GM12878 (cell line): ENCODE results near the gene ZC3H11A. TPM values are rescaled to one million over a fixed set of nuclear protein-coding genes. Genes with fewer than 3 reads are reported as not detected.

Source experiments
- ATAC-seq: fragments of 200-7000 bp; cut with Tn5 transposase; 3 replicates; pipeline ENCODE4 v1.9.1; 2020; ENCODE audit warnings: mild to moderate bottlenecking, moderate library complexity
- BruUV-seq: library from RNA; stranded (reverse); fragments of 400-500 nt; replicated peaks from 2 replicates; lab custom pipeline; 2021; lab: Mats Ljungman, UMichigan
- CTCF ChIA-PET: fragments of 300-600 bp; sonication (Branson Sonifier 250); formaldehyde crosslinking; extraction: SDS; loops from one replicate; lab custom pipeline; 2021; ENCODE audit warnings: inconsistent platforms; lab: Yijun Ruan, JAX
- POLR2A ChIA-PET: fragments of 350-600 bp; formaldehyde crosslinking; extraction: SDS; loops from one replicate; lab custom pipeline; 2021; ENCODE audit warnings: inconsistent platforms; lab: Charles Lee
- RAD21 ChIA-PET: fragments of 300-600 bp; sonication (Branson Sonifier 250); formaldehyde crosslinking; loops from one replicate; lab custom pipeline; 2023; ENCODE audit warnings: antibody characterized with exemption; ENCODE audit not compliant: unreplicated experiment; lab: Charles Lee
- SMC1A ChIA-PET: fragments of 300-600 bp; sonication (Branson Sonifier 250); formaldehyde crosslinking; loops from one replicate; lab custom pipeline; 2023; ENCODE audit not compliant: unreplicated experiment, uncharacterized antibody; lab: Charles Lee
- DNase-seq: peaks from one replicate; pipeline ENCODE4 v3.0.0-alpha.2; 2011; ENCODE audit warnings: low read depth, low spot score
- FAIRE-seq: peaks from 3 replicates; lab custom pipeline; 2011; peaks lifted over from hg19 to GRCh38; lab: Jason Lieb, UNC
- H2AFZ ChIP-seq: 2 replicates; pipeline ENCODE4 v1.6.0; 2011; ENCODE audit warnings: low read depth, low read length, control low read depth; ENCODE audit not compliant: control insufficient read depth
- H3K27ac ChIP-seq: 2 replicates; pipeline ENCODE4 v1.5.1; 2011; ENCODE audit warnings: control low read depth; ENCODE audit not compliant: control insufficient read depth, insufficient read depth
- H3K27me3 ChIP-seq, 2 experiments: replicated peaks in 1 of 2; 2 replicates each; pipeline versions ENCODE4 v1.6.0 to v1.6.1; 2011; ENCODE audit warnings: low read length in 1 of 2; ENCODE audit not compliant: control insufficient read depth in 2 of 2, insufficient read depth in 2 of 2
- H3K36me3 ChIP-seq, 2 experiments: 2 replicates each; pipeline ENCODE4 v1.5.1; 2011; ENCODE audit warnings: low read length in 1 of 2; ENCODE audit not compliant: control insufficient read depth in 2 of 2, insufficient read depth in 2 of 2
- H3K4me1 ChIP-seq: 2 replicates; pipeline ENCODE4 v1.6.1; 2011; ENCODE audit warnings: mild to moderate bottlenecking, low read length, moderate library complexity, mixed read lengths; ENCODE audit not compliant: control insufficient read depth, insufficient read depth
- H3K4me2 ChIP-seq: 2 replicates; pipeline ENCODE4 v1.6.0; 2011; ENCODE audit warnings: control low read depth; ENCODE audit not compliant: control insufficient read depth, insufficient read depth
- H3K4me3 ChIP-seq: fragments of 200-600 bp; sonication (generic); 2 replicates; pipeline ENCODE4 v1.5.1; 2016
- H3K79me2 ChIP-seq: 2 replicates; pipeline ENCODE4 v1.6.0; 2011; ENCODE audit warnings: low read length; ENCODE audit not compliant: control insufficient read depth, insufficient read depth
- H3K9ac ChIP-seq: 2 replicates; pipeline ENCODE4 v1.8.0; 2011; ENCODE audit warnings: low read length, control low read depth, mixed read lengths; ENCODE audit not compliant: control insufficient read depth, insufficient read depth
- H3K9me3 ChIP-seq: replicated peaks from 3 replicates; pipeline ENCODE4 v1.5.1; 2011; ENCODE audit warnings: mild to moderate bottlenecking, low read length; ENCODE audit not compliant: control insufficient read depth, insufficient read depth
- H4K20me1 ChIP-seq: 2 replicates; pipeline ENCODE4 v1.6.0; 2011; ENCODE audit not compliant: control insufficient read depth, insufficient read depth
- CHD1 ChIP-seq: IDR thresholded peaks from 2 replicates; pipeline ENCODE4 v1.6.1; 2012; ENCODE audit warnings: low read depth, low read length, improper control_type of control experiment
- CHD4 ChIP-seq: fragments of 200-600 bp; sonication (generic); IDR thresholded peaks from 2 replicates; pipeline ENCODE4 v1.6.1; 2016; ENCODE audit warnings: mild to moderate bottlenecking
- ELK1 ChIP-seq: IDR thresholded peaks from 2 replicates; pipeline ENCODE4 v1.6.1; 2012; ENCODE audit warnings: low read depth, low read length, improper control_type of control experiment
- HCFC1 ChIP-seq: fragments of 150-350 bp; IDR thresholded peaks from 2 replicates; pipeline ENCODE4 v1.6.1; 2014; ENCODE audit warnings: low read length
- IKZF2 ChIP-seq, 2 experiments: fragments of 450-650 bp; IDR thresholded peaks; 2 replicates each; pipeline ENCODE4 v1.6.1; 2017; ENCODE audit warnings: mild to moderate bottlenecking in 2 of 2, moderate library complexity in 2 of 2
- IRF4 ChIP-seq: IDR thresholded peaks from 2 replicates; pipeline ENCODE4 v1.6.1; 2011; ENCODE audit warnings: low read depth, low read length
- LARP7 ChIP-seq: fragments of 450-650 bp; IDR thresholded peaks from 2 replicates; pipeline ENCODE4 v1.6.1; 2017; ENCODE audit warnings: mild to moderate bottlenecking
- MAX ChIP-seq: IDR thresholded peaks from 2 replicates; pipeline ENCODE4 v1.6.1; 2012; ENCODE audit warnings: low read depth, low read length, improper control_type of control experiment
- MLLT1 ChIP-seq: fragments of 450-650 bp; IDR thresholded peaks from 2 replicates; pipeline ENCODE4 v1.6.1; 2016; ENCODE audit warnings: mild to moderate bottlenecking
- MTA2 ChIP-seq: fragments of 450-650 bp; IDR thresholded peaks from 2 replicates; pipeline ENCODE4 v1.6.1; 2016; ENCODE audit warnings: low read depth, mild to moderate bottlenecking, moderate library complexity
- MXI1 ChIP-seq: fragments of 150-350 bp; IDR thresholded peaks from 2 replicates; pipeline ENCODE4 v1.6.1; 2011; ENCODE audit warnings: low read depth, mild to moderate bottlenecking, inconsistent platforms, low read length, improper control_type of control experiment
- NFYB ChIP-seq: IDR thresholded peaks from 2 replicates; pipeline ENCODE4 v1.6.1; 2011; ENCODE audit warnings: low read depth, mild to moderate bottlenecking, low read length, improper control_type of control experiment, moderate library complexity; ENCODE audit not compliant: insufficient read depth
- PAX8 ChIP-seq: fragments of 450-650 bp; IDR thresholded peaks from 2 replicates; pipeline ENCODE4 v1.6.1; 2017; ENCODE audit warnings: mild to moderate bottlenecking, moderate library complexity
- SMAD1 ChIP-seq: fragments of 450-650 bp; IDR thresholded peaks from 2 replicates; pipeline ENCODE4 v1.6.1; 2018; ENCODE audit warnings: mild to moderate bottlenecking, low read depth; ENCODE audit not compliant: partially characterized antibody
- TAF1 ChIP-seq: IDR thresholded peaks from 2 replicates; pipeline ENCODE4 v1.6.1; 2011; ENCODE audit warnings: mild to moderate bottlenecking, low read depth, low read length, borderline replicate concordance
- YBX1 ChIP-seq: fragments of 450-650 bp; IDR thresholded peaks from 2 replicates; pipeline ENCODE4 v1.6.1; 2016; ENCODE audit warnings: antibody characterized with exemption
- ZBTB40 ChIP-seq: fragments of 450-650 bp; IDR thresholded peaks from 2 replicates; pipeline ENCODE4 v1.6.1; 2016; ENCODE audit warnings: mild to moderate bottlenecking, moderate library complexity, borderline replicate concordance
- ZSCAN29 ChIP-seq: fragments of 450-650 bp; IDR thresholded peaks from 2 replicates; pipeline ENCODE4 v1.6.1; 2017; ENCODE audit warnings: mild to moderate bottlenecking, moderate library complexity
- ZZZ3 ChIP-seq: IDR thresholded peaks from 2 replicates; pipeline ENCODE4 v1.6.1; 2011; ENCODE audit warnings: low read depth; ENCODE audit not compliant: control insufficient read depth, insufficient read length
- WGBS: methylation state at CpG from one replicate; pipeline ENCODE4 v1.1.6; 2016; ENCODE audit warnings: low lambda C conversion rate; ENCODE audit not compliant: insufficient replicate concordance, insufficient coverage; ENCODE audit errors: missing lambda C conversion rate; 5-methylcytosine and 5-hydroxymethylcytosine counted together
- in situ Hi-C: fragments of 300-500 bp; cut with MboI; formaldehyde crosslinking; loops from 9 replicates; pipeline ENCODE4 v1.14.3; 2018; ENCODE audit warnings: mixed read lengths
- intact Hi-C: fragments of 100-400 bp; cut with micrococcal nuclease; formaldehyde crosslinking; loops from one replicate; pipeline ENCODE4 v1.14.2; 2022; ENCODE audit not compliant: unreplicated experiment
- polyA plus RNA-seq, 11 experiments: library from polyadenylated mRNA; depleted of rRNA in 4 of 11; unstranded in 6 of 11; stranded (reverse) in 5 of 11; fragments of >200 nt; fragmentation: Nextera tagmentation in 4 of 11; fragmentation: Illumina TruSeq in 1 of 11; extraction: Ambion mirVana in 4 of 11; extraction: Trizol in 1 of 11; gene quantifications; 1 replicate in 1 of 11; 2 replicates in 10 of 11; pipeline versions ENCODE4 v1.2.1 to v1.2.3, GENCODE V29; 2011 to 2016; ENCODE audit warnings: inconsistent platforms in 2 of 11, missing spikeins in 2 of 11, low read depth in 1 of 11
- total RNA-seq, 4 experiments: library from RNA; depleted of rRNA in 3 of 4; stranded (reverse); fragments of >200 nt in 3 of 4; fragmentation: Illumina TruSeq in 1 of 4; extraction: Trizol in 1 of 4; gene quantifications; 2 replicates each; pipeline versions ENCODE4 v1.2.1 to v1.2.3, GENCODE V29; 2013 to 2021

Gene ZC3H11A
- total and polyA plus RNA-seq, 10 of the 15 experiments (the other 5 are each of a cell fraction or from before 2014, with no cell fraction given): 21.1 to 123 (median 60.8) TPM

GRCh38 chr1:203777596-203777995 lies 17.8 kb upstream of the ZC3H11A start (continued):
- no peak for TF ChIP-seq MLLT1
- no peak for TF ChIP-seq MAX
- no peak for TF ChIP-seq IKZF2 (IDR thresholded peaks at IDR 0.05)

- no peak overlapping the region for H3K4me2 ChIP-seq
- no peaks in the 10 kb centered on the region for H3K27me3 ChIP-seq
- FAIRE-seq (no peak), ATAC-seq (no peak), DNase-seq (no peak)
- H3K79me2 ChIP-seq: no peaks in the 10 kb centered on the region
- no peaks in the 10 kb centered on the region for H3K4me1 ChIP-seq
- ChIA-PET RAD21 (interaction anchor here (0.9 kb wide), 1 partner anchor 13 kb away, joined by 3 read pairs; no protein-coding TSS in a partner anchor), SMC1A (no interaction called here), CTCF (no interaction called here), POLR2A (no interaction called here)
- in situ Hi-C loops: no loop called here
- H3K27ac ChIP-seq: no peak overlapping the region
- 40% methylated on average over 3 of the region's 3 CpGs for WGBS
- H4K20me1 ChIP-seq: no peaks in the 10 kb centered on the region
- intact Hi-C loops: no loop called here
- H2AFZ ChIP-seq: no peak overlapping the region
- no TSS peak for BruUV-seq
- no peaks in the 10 kb centered on the region for H3K9me3 ChIP-seq
- no peak overlapping the region for H3K4me3 ChIP-seq
- H3K36me3 ChIP-seq: 0 out of 4 replicates have a peak, but pooled peaks cover 0 to 2% of the 10 kb centered on the region in 2 experiments
- no peak overlapping the region for H3K9ac ChIP-seq
- TF ChIP-seq ZSCAN29: no peak
- no peak for TF ChIP-seq MXI1
- no peak for TF ChIP-seq HCFC1
- no peak for TF ChIP-seq MTA2
- no peak for TF ChIP-seq LARP7
- TF ChIP-seq CHD4: no peak
- TF ChIP-seq TAF1: no peak
- no peak for TF ChIP-seq NFYB
- TF ChIP-seq PAX8: no peak
- no peak for TF ChIP-seq ELK1
- TF ChIP-seq ZBTB40: no peak
- TF ChIP-seq CHD1: no peak
- TF ChIP-seq IRF4: no peak
- no peak for TF ChIP-seq SMAD1
- no peak for TF ChIP-seq YBX1
- no peak for TF ChIP-seq ZZZ3
Observed at GRCh38 chr1:203778146-203778545, 17.3 kb upstream of the ZC3H11A start.
